Measurements from ENCODE around the gene SMCO2.

DNA sequence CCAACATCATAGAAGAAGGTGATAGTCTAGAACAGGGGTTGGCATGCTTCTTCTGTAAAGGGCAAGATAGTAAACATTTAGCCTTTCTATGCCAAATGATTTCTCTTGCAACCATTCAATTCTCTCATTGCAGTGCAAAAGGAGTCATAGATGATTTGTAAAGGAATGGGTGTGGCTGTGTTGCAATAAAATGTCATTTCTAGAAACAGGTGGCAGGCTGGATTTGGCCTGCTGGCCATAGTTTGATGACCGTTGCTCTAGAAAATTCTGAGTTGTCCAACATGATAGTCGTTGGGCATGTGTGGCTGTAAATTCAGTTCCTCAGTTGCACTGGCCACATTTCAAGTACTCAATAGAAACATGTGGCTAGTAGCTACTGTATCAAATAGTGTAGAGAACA, 21.7 kb downstream of the SMCO2 start:
- no peak for TF ChIP-seq POLR2A (IDR thresholded peaks at IDR 0.05; ENCODE audit: low read depth, low read length)
- TF ChIP-seq, protein P1, sequence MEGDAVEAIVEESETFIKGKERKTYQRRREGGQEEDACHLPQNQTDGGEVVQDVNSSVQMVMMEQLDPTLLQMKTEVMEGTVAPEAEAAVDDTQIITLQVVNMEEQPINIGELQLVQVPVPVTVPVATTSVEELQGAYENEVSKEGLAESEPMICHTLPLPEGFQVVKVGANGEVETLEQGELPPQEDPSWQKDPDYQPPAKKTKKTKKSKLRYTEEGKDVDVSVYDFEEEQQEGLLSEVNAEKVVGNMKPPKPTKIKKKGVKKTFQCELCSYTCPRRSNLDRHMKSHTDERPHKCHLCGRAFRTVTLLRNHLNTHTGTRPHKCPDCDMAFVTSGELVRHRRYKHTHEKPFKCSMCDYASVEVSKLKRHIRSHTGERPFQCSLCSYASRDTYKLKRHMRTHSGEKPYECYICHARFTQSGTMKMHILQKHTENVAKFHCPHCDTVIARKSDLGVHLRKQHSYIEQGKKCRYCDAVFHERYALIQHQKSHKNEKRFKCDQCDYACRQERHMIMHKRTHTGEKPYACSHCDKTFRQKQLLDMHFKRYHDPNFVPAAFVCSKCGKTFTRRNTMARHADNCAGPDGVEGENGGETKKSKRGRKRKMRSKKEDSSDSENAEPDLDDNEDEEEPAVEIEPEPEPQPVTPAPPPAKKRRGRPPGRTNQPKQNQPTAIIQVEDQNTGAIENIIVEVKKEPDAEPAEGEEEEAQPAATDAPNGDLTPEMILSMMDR (IDR thresholded peaks at IDR 0.05 in 2 of 3, conservative IDR thresholded peaks at IDR 0.05 in 1 of 3; ENCODE audit: control insufficient read depth in 2 of 3, extremely low read depth in 1 of 3, insufficient read depth in 1 of 3, low read depth in 3 of 3, low read length in 3 of 3), result no peak
- TF ChIP-seq TCF12 (IDR thresholded peaks at IDR 0.05; ENCODE audit: low read depth, low read length), result no peak

All from GM12878 (cell line).